Ovary (tissue), 3 donors: ENCODE results near the gene PRSS58.

Experiments used
- EP300 ChIP-seq: sonication (generic); formaldehyde crosslinking; IDR thresholded peaks from one replicate; pipeline ENCODE4 v1.6.1; 2017; ENCODE audit warnings: antibody characterized with exemption
- TF ChIP-seq, protein P1 (sequence below), 3 donors: fragments of 450-650 bp in 2 of 3; fragments of 200-600 bp in 1 of 3; IDR thresholded peaks; one replicate each; pipeline versions ENCODE4 v1.5.1 to v1.8.0; 2016 to 2022; ENCODE audit warnings: antibody characterized with exemption in 3 of 3, mild to moderate bottlenecking in 1 of 3
- donor health status: DM: no; HTN: no; CAD: no.

GRCh38 chr7:142275028-142275427, 17.2 kb upstream of the PRSS58 start:
- TF ChIP-seq, protein P1, sequence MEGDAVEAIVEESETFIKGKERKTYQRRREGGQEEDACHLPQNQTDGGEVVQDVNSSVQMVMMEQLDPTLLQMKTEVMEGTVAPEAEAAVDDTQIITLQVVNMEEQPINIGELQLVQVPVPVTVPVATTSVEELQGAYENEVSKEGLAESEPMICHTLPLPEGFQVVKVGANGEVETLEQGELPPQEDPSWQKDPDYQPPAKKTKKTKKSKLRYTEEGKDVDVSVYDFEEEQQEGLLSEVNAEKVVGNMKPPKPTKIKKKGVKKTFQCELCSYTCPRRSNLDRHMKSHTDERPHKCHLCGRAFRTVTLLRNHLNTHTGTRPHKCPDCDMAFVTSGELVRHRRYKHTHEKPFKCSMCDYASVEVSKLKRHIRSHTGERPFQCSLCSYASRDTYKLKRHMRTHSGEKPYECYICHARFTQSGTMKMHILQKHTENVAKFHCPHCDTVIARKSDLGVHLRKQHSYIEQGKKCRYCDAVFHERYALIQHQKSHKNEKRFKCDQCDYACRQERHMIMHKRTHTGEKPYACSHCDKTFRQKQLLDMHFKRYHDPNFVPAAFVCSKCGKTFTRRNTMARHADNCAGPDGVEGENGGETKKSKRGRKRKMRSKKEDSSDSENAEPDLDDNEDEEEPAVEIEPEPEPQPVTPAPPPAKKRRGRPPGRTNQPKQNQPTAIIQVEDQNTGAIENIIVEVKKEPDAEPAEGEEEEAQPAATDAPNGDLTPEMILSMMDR (IDR thresholded peaks at IDR 0.05), result no peak
- no peak for TF ChIP-seq EP300
